Cardiac muscle cell (in vitro differentiated cells and primary cell): ENCODE data around the gene ZNF594. TPM values are rescaled to one million over a fixed set of nuclear protein-coding genes. Genes with fewer than 3 reads are reported as not detected.

Experiments
- DNase-seq, 2 donors: peaks; one replicate each; pipeline versions ENCODE4 v3.0.0 to v3.0.0-alpha.2; 2010 to 2017; ENCODE audit warnings: low read depth in 1 of 2, low spot score in 1 of 2
- H3K27ac ChIP-seq: fragments of 200-600 bp; sonication (generic); 2 replicates; pipeline ENCODE4 v1.5.1; 2016
- H3K27me3 ChIP-seq: fragments of 200-600 bp; sonication (generic); 2 replicates; pipeline ENCODE4 v1.6.0; 2016; ENCODE audit warnings: control low read depth
- H3K36me3 ChIP-seq: fragments of 200-600 bp; sonication (generic); 2 replicates; pipeline ENCODE4 v1.5.1; 2016; ENCODE audit warnings: control low read depth
- H3K4me1 ChIP-seq: fragments of 200-600 bp; sonication (generic); 2 replicates; pipeline ENCODE4 v1.8.1; 2017; ENCODE audit warnings: low read depth, mild to moderate bottlenecking, mixed run types
- H3K4me3 ChIP-seq: fragments of 200-600 bp; sonication (generic); 2 replicates; pipeline ENCODE4 v1.5.1; 2016; ENCODE audit warnings: mild to moderate bottlenecking
- H3K9me3 ChIP-seq: fragments of 200-600 bp; sonication (generic); 2 replicates; pipeline ENCODE4 v1.5.1; 2017; ENCODE audit warnings: low read depth, mild to moderate bottlenecking, control low read depth
- CTCF ChIP-seq: IDR thresholded peaks from 2 replicates; pipeline ENCODE4 v1.5.1; 2012; ENCODE audit warnings: low read depth, mild to moderate bottlenecking, low read length
- polyA plus RNA-seq: library from polyadenylated mRNA; unstranded; fragments of >200 nt; fragmentation: Nextera tagmentation; extraction: Ambion mirVana; gene quantifications from 2 replicates; pipeline ENCODE4 v1.2.1, GENCODE V29; 2016
- total RNA-seq: library from RNA; depleted of rRNA; stranded (reverse); fragments of >200 nt; gene quantifications from 2 replicates; pipeline ENCODE4 v1.2.3, GENCODE V29; 2016

Gene ZNF594
- total and polyA plus RNA-seq, 2 experiments from 2014 or later: 13.6 to 30.6 TPM

- Histone ChIP-seq H3K9me3 (no peaks in the 10 kb centered on the region), H3K4me3 (no peak overlapping the region), H3K27ac (no peak overlapping the region), H3K36me3 (no peaks in the 10 kb centered on the region), H3K4me1 (no peaks in the 10 kb centered on the region), H3K27me3 (no peaks in the 10 kb centered on the region)
- TF ChIP-seq CTCF: no peak
- DNase-seq: peak in 1 of 2 donors; percentile 36
These were observed 12.2 kb upstream of the ZNF594 start for GRCh38 chr17:5203908-5204294.

GRCh38 chr17:5203178-5203907, 11.7 kb upstream of the ZNF594 start:
- Histone ChIP-seq H3K27ac (no peak overlapping the region), H3K27me3 (no peaks in the 10 kb centered on the region), H3K36me3 (no peaks in the 10 kb centered on the region), H3K4me3 (no peak overlapping the region), H3K9me3 (no peaks in the 10 kb centered on the region), H3K4me1 (no peaks in the 10 kb centered on the region)
- no peak for DNase-seq
- no peak for TF ChIP-seq CTCF

- no peak overlapping the region for H3K4me3 ChIP-seq
- no peaks in the 10 kb centered on the region for H3K27me3 ChIP-seq
- DNase-seq: no peak
- no peaks in the 10 kb centered on the region for H3K36me3 ChIP-seq
- no peak overlapping the region for H3K27ac ChIP-seq
- no peaks in the 10 kb centered on the region for H3K4me1 ChIP-seq
- no peaks in the 10 kb centered on the region for H3K9me3 ChIP-seq
- no peak for TF ChIP-seq CTCF
These were observed 9.3 kb upstream of the ZNF594 start for GRCh38 chr17:5201011-5201410.

- H3K27ac ChIP-seq: no peak overlapping the region
- no peak for TF ChIP-seq CTCF
- H3K4me1 ChIP-seq: no peaks in the 10 kb centered on the region
- H3K27me3 ChIP-seq: no peaks in the 10 kb centered on the region
- H3K36me3 ChIP-seq: no peaks in the 10 kb centered on the region
- H3K9me3 ChIP-seq: no peaks in the 10 kb centered on the region
- H3K4me3 ChIP-seq: no peak overlapping the region
- DNase-seq: no peak
These were observed 8.7 kb upstream of the ZNF594 start for GRCh38 chr17:5200360-5200759.

GRCh38 chr17:5198472-5198871, 6.8 kb upstream of the ZNF594 start:
- no peaks in the 10 kb centered on the region for H3K4me1 ChIP-seq
- H3K9me3 ChIP-seq: no peaks in the 10 kb centered on the region
- no peak for DNase-seq
- no peak overlapping the region for H3K4me3 ChIP-seq
- TF ChIP-seq CTCF: no peak
- H3K36me3 ChIP-seq: no peaks in the 10 kb centered on the region
- no peak overlapping the region for H3K27ac ChIP-seq
- no peaks in the 10 kb centered on the region for H3K27me3 ChIP-seq
